CD4-positive, alpha-beta T cell treated with Interleukin-6 for 4 hours (primary cell): Measurements from ENCODE around the gene CERS5.
"Not testable (repeated sequence)": the region's sequence is repeated elsewhere in the genome, so short reads cannot be mapped to it uniquely, and the experiment has no call there.

Experiments used
- DNase-seq: peaks from one replicate; pipeline ENCODE4 v3.0.0-alpha.2; 2020; ENCODE audit warnings: mixed read lengths

CERS5 gene

GRCh38 chr12:50100561-50100960 lies 66.6 kb downstream of the CERS5 start:
- no peak for DNase-seq

DNA sequence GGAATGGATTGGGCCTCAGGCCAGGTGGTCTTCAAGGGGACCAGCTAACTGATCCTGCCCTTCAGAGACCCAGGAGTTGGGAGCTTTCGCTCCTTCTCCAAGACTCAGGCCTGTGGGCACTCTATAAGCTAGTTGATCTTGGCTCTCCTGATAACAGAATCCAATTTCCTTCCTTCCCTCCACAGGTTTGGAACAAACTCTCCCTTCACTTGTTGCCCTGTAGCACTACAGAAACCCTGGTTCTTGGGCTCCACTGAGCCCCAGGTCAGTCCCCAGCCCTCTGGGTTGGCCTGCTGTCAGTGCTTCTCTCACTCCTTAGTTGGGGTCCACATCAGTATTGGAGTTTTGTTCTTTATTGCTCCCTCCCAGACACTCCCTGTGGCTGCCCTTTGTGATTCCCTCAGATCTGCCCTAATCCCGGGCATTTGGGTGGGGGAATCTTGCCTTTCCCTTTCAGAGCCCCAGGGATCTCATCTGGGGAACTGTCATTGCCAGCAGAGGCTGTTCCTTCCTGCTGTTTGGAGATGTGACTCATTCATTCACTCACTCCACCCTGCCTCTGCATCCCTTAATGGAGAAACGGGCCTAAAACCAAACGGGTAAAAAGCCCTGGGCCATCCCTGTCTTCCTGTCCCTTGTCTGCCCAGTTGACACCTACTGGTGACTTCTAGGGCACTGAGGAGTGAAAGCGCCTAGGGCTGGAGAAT lies 67.7 kb downstream of the CERS5 start:
- no peak for DNase-seq

DNA sequence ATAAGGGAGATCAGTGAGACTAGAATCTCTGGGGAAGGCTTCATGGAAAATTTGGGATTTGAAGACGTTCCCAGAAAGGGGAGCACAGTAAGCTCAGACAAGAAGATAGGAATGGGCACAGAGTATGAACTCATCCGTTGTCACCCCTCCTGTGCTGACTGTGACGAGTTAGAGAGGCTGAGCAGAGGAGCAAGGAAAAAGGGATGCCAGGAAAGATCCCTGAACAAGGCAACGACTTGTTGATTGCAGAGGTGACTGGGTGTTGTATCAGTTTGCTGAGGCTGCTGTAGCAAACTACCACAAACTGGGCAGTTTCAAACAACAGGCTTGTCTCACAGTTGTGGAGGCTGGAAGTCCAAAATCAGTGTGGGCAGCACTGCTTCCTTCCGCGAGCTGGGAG lies 69.2 kb downstream of the CERS5 start:
- no peak for DNase-seq

DNA sequence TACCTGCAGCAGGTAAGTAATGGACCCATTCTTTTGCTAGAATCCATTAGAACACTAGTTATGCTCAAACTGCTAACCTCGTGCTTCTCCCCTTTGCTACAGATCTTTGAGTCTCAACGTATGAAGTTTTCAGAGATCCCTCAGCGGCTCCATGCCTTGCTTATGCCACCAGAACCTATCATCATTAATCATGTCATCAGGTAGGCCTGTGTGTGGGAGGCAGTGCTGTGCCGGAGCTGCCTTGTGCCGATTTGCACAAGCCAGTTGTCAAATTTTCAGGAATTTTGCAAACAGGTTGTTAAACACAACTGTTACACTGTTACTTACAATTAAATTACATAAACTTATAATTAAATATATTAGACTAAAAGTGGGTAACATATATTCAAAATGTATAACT lies 76.8 kb downstream of the CERS5 start:
- no peak for DNase-seq

GRCh38 chr12:50089730-50090129 lies 77.4 kb downstream of the CERS5 start:
- no peak for DNase-seq

- DNase-seq = peak; percentile 64
Observed at GRCh38 chr12:50088577-50089335, 78.4 kb downstream of the CERS5 start.

DNA sequence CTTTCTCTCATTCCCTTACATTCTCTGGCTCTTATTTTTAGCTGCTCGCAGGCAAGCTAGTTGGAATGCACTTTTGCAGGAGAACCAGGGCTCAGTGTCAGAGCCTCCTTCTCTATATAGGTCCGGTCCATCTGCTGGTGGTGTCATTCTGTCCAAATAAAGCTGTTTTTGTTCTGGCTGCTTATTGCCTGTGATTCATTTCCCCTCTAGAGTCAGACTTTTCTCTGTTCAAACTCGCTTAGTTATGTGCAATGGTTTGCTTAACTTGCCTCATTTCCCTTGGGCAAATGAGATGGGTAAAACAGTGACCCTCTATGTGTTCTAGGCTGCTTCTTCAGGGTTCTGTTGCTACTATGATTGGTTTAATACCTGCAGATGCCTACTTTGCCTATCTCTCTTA lies 79.2 kb downstream of the CERS5 start:
- DNase-seq = no peak

DNA sequence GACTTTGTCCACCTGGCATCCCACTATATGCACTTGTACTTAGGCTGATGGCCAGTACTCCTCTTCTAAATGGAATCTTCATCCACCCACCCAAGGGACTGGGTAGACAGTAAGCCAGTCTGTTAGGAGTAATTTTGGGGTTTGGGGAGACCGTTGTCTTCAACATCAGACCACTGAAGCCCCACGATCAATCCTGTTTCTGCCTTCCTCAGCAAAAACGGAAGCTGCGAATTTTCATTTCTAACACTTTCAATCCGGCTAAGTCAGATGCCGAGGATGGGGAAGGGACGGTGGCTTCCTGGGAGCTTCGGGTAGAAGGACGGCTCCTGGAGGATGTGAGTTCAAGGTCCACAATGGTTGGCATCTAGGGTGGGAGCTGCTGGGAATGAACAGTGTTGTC lies 80.0 kb downstream of the CERS5 start:
- DNase-seq = no peak

GRCh38 chr12:50086148-50086547 lies 81.0 kb downstream of the CERS5 start:
- DNase-seq = no peak

DNA sequence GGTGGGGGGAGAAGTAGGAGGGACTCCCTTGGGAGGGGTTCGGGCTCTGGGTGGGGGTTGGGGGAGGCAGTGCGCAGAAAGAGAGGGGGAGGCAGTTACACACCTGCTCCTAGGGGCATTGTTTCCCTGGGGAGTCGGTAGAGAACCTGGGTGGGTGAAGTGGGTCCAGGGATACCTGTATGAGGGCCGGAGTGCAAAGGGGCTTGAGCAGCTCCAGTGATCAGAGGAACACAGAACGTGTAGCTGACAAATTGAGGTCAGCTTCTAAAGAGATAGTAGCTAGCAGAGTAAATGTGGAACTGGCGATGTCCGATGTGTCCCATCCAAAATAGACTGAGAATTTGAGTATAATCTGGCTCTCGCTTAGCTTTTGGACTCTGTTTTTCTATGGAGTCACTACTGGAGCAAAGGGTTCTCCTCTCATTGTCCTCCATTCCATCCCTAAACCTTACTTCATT lies 81.5 kb downstream of the CERS5 start:
- DNase-seq = no peak

DNA sequence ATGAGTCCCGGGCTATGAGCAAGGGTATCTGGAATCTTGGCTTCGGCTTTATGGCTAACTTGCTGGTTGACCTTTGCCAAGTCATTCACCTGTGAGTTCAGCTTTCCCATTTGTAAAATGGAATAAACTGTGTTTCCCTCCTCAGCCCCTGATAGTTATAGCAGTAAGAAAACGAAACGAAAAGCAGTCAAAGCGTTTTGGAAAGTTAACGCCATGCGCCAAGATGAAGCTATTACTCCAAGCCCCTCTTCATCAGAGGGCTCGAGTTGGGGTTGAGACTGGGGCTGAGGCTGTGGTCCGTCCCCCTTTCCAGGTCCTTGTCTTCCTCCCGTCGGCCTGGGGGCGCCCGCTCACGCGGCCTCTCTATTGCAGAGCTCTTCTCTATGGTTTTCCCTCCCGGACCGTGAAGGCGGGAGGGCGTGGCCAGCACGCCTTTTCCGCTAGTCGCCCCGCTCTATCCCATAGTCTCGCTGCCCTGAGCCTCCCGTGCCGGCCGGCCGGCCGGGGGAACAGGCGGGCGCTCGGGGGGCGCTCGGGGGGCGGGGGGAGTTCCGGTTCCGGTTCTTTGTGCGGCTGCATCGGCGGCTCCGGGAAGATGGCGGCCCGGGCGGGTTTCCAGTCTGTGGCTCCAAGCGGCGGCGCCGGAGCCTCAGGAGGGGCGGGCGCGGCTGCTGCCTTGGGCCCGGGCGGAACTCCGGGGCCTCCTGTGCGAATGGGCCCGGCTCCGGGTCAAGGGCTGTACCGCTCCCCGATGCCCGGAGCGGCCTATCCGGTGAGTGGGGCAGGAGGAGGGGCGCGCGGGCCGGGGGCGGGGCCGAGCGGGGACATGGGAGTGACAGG lies 82.2 kb downstream of the CERS5 start, which contains the start of gene SMARCD1:
SMARCD1 (plus strand) TSS at position 568 of the 840 bp plus-strand sequence; CDS start at position 596, 28 bp downstream.
- peak; percentile 91 for DNase-seq

GRCh38 chr12:50084409-50084774 lies 82.8 kb downstream of the CERS5 start:
- DNase-seq = not testable (repeated sequence)

DNA sequence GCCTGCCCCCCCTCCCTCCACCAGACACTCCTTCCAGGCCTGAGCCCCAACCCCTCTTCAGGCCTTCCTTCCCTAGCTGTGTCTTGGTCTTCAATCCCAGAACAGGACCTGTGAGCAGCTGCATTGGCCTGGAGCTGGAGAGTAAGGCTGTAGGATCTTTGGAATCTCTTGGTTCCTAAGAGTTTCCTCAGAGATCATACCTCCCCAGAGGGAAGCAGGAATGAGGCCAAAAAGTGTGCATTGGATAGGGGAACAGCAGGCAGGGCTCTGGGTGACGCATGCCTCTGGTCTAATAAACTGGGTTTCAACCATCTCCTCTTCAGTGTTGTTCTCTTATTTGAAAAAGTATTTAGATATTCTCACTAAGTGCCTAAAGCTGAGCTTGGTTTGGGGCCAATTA lies 83.9 kb downstream of the CERS5 start:
- DNase-seq = no peak

GRCh38 chr12:50082644-50083043 lies 84.5 kb downstream of the CERS5 start:
- DNase-seq = no peak

DNA sequence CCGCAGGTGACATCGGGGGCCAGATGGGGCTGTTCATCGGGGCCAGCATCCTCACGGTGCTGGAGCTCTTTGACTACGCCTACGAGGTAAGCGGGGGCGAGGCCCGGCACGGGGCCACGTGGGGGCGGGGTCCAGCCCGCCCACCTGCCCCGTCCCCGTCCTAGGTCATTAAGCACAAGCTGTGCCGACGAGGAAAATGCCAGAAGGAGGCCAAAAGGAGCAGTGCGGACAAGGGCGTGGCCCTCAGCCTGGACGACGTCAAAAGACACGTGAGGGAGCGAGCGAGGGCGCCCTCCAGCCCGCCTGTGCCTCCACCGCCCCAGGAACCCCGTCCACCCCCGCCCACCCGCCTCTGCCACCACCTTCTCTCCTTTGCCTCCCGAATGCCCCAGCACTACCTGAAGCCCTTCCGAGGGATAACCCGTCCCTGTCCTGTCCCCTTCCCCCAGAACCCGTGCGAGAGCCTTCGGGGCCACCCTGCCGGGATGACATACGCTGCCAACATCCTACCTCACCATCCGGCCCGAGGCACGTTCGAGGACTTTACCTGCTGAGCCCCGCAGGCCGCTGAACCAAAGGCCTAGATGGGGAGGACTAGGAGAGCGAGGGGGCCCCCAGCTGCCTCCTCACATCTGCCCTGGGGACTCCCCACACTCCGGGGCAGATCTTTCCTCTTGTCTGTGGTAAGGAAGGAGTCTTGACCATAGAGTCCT lies 85.9 kb downstream of the CERS5 start:
- no peak for DNase-seq

DNA sequence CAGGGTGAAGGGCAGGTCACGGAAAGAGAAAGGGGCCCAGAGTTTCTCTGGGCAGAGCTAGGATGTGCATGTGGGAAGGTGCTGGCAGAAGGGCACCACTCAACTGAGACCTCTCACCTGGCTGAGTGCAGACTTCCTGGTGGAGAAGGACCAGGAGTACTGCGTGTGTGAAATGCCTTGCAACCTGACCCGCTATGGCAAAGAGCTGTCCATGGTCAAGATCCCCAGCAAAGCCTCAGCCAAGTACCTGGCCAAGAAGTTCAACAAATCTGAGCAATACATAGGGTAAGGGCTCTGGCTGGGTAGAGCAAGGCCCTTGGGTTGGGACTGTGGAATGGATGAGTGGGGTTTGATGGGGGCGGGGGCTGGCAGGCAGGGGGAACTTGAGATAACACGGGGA lies 87.4 kb downstream of the CERS5 start:
- DNase-seq = no peak
